NCI-H2081 (cell line): ENCODE results near the gene SIPA1L2.
A peak's percentile ranks its signal among the peaks of the same experiment; 100 is the strongest.
"Not testable (repeated sequence)": the region's sequence is repeated elsewhere in the genome, so short reads cannot be mapped to it uniquely, and the experiment has no call there.

ENCODE experiments used
- DNase-seq, 2 experiments: peaks; one replicate each; lab custom pipeline; 2025; lab: John Stamatoyannopoulos, UW

SIPA1L2 gene

DNA sequence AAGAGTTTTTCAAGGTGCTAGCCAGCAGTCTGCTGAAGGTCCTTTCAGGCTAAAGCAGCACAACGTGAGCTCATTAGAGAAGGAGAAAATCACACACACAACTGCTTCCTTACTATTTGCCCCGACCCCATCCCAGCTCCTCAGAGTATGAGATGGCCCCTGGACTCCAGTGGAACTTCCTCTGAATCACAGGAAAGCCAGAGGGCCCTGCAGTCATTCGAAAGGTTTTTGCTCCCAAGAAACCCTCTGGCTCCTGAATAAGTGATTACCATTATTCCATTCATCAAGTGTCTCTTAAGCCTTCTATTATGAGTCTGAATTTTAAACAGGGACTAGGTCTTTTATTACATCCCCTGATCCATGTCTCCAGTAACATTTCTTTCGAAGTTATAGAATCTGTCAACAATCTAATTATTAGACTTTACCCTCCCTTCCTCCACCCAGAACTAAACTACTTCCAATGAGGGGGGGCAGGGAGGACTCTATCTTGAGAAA lies 14.6 kb downstream of the SIPA1L2 start:
- DNase-seq, result no peak

DNA sequence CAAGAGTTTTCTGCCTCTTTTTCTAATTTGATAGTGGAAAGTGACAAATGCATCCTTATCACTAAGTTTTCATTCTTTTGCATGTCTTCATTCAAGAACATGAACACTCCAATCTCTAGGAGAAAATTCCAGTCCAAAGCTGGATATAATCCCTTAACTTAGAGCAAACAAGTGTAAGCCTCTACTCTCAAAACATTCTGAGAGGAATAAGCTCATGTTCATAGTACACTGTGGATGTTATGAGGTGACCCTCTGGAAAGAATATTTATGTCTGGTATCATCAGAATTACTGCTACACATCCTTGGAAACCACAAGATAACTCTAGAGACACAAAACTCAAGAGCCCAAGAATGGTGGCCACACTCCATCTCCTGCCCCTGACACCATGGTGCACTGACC lies 15.1 kb downstream of the SIPA1L2 start:
- DNase-seq, result no peak

DNA sequence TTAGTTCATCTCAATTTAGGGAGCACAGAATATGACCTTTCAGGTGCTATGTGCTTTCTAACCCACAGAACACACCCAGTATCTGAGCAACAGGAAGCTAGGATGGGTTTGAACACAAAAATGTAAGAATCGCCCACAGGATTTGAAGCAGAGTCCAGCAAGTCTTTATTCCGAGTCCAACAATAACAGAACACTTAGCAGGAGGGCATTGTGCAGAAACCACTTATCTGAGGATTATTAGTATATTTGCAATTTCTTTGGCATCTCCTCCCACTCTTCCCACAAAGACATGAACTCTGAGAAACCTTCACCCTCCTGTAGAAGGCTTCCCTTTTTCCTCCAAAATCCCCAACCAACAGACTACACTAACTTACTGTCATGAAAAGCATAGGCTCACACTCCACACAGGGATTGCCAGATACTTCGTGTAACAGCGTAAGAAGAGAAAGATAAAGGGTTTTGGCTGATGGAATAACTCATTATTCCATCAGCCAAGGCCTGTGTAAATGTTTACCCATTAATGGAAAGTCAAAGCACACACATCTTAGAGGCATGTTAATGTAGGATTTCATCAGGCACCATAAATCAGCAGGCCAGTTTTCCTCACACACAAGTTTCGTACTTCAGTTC lies 16.1 kb downstream of the SIPA1L2 start:
- DNase-seq, result peak in 1 of 2 experiments; percentile 63

GRCh38 chr1:232612836-232613235 lies 17.1 kb downstream of the SIPA1L2 start:
- DNase-seq, result not testable (repeated sequence)

DNA sequence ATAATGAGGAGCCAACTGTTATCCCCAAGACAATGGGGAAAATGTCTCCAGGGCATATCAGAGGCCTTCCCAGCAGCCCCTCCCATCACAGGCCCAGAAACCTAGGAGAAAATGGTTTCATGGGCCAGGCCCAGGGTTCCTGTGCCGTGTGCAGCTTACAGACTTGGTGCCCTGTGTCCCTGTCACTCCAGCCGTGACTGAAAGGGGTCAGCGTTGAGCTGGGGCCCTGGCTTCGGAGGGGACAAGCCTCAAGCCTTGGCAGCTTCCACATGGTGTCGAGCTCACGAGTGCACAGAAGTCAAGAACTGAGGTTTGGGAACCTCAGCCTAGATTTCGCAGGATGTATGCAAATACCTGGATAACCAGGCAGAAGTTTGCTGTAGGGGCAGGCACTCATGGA lies 18.1 kb downstream of the SIPA1L2 start:
- no peak for DNase-seq

GRCh38 chr1:232610902-232611745 lies 18.8 kb downstream of the SIPA1L2 start:
- DNase-seq, result not testable (repeated sequence)

DNA sequence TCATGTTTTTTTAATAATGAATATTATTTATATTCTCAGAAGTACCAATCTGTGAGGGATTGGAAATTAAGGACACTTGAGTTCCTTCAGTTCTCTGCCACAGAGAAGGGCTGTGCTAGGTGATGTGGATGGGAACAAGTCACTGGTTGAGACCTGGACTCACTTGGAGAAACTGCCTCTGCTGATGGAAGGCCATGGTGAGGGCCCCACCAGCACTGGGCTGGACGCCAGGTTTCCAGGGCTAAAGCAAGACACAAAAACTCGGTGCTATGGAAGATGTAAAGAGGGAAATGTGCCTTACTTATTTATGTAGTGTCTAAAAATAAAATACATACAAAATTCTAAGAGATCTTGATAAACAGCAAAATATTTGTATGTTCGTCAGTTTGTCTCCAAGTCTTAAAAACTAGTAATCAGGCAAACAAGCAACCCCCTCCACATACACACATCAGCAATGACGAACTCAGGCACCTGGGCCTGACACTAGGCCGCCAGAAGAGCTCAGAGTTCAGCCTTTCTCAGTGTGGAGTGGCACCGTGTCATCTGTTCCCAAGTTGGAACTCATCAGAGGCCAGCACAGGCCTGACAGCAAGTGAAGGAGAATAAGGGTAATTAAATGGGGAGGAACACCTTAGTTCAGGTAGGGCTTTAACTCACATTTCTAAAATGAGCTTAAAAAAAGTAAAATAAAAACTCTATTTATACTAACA lies 19.6 kb downstream of the SIPA1L2 start:
- DNase-seq, result no peak

GRCh38 chr1:232608427-232608826 lies 21.5 kb downstream of the SIPA1L2 start:
- no peak for DNase-seq

GRCh38 chr1:232602622-232603021 lies 27.3 kb downstream of the SIPA1L2 start:
- DNase-seq, result no peak

GRCh38 chr1:232600424-232601258 lies 29.3 kb downstream of the SIPA1L2 start:
- peak; percentile 54 to 66 for DNase-seq

- DNase-seq, result peak in 1 of 2 experiments; percentile 89
These were observed 30.5 kb downstream of the SIPA1L2 start for GRCh38 chr1:232599178-232600041.

GRCh38 chr1:232598837-232599177 lies 31.1 kb downstream of the SIPA1L2 start:
- peak in 1 of 2 experiments; percentile 63 for DNase-seq

- DNase-seq, result no peak
These were observed 31.8 kb downstream of the SIPA1L2 start for GRCh38 chr1:232598133-232598532.

- no peak for DNase-seq
These were observed 32.2 kb downstream of the SIPA1L2 start for GRCh38 chr1:232597721-232598120.

- no peak for DNase-seq
These were observed 33.1 kb downstream of the SIPA1L2 start for GRCh38 chr1:232596666-232597303.

DNA sequence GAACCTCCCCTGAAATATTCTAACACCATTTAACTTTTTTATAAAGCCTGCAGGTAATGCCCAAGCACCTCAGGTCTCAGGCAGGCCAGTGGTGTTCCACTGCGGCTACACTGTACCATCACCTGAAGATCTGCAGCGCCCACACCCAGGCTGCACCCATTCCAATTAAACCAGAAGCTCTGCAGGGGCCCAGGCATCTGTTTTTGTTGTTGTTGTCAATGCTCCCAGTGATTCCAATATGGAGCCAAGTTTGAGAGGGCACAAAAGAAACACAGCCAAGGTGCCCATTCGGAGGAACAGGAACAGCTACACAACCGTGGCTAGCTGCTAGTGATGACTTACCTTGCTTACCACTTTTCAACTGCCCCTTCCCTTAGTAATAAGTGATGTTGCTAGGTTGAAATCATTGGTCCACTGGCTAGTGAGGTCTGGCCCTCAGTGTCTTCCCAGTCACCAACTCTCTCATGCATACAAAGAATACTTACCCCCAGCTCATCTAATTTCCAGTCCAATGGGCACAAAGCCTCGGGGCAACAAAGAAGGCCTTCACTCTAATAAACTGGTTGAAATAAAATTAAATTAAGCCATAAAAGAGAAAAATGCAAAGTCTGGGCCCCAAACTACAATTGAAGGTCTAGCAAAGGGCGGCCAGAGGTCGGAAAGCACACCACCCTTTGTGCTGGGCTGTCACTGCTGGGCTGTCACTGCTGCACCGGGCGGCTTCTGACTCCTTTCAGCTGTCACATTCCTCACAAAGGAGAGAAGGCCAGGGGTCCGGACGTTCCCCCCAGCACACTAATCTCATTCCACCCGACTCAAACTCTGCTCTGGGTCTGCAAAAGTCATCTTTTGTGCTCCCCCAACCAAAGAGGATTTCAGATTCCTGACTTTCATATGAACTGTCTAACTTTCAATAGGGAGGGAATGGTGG lies 34.9 kb downstream of the SIPA1L2 start:
- DNase-seq, result no peak

GRCh38 chr1:232593717-232594502 lies 36.0 kb downstream of the SIPA1L2 start:
- DNase-seq, result no peak

DNA sequence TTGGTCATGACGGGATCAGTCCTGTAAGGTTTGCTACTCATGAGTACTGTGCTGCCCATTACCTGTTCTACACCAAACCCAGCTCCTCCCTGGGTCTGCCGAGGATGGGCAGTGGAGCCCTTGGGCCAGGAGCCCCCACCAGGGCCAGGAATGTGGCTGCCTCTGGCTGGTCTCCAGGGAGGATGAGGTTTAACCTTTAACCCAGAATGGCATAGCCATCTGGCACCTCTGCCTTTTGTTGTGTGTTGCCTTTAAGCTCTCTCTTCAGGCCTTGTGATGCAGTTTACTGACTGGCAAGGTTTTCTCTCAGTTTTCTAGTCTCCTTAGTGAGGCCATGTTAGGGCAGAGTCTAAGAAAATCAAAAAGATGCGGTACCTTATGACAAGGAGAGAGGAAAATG lies 38.6 kb downstream of the SIPA1L2 start:
- no peak for DNase-seq

- DNase-seq, result no peak
These were observed 39.2 kb downstream of the SIPA1L2 start for GRCh38 chr1:232590744-232591082.
